CD14-positive monocyte (primary cell): ENCODE results near the gene NXPH3. TPM values are rescaled to one million over a fixed set of nuclear protein-coding genes. Genes with fewer than 3 reads are reported as not detected.

Experiments
- DNase-seq, 3 donors: peaks; one replicate each; pipeline ENCODE4 v3.0.0-alpha.2; 2011 to 2022
- H2AFZ ChIP-seq: 2 replicates; pipeline ENCODE4 v1.6.0; 2012; ENCODE audit warnings: mild to moderate bottlenecking, low read depth, low read length, inconsistent platforms; ENCODE audit not compliant: insufficient read depth, poor library complexity, severe bottlenecking
- H3K27ac ChIP-seq, 2 donors: 1 replicate in 1 of 2; 2 replicates in 1 of 2; pipeline ENCODE4 v1.5.1; 2012 to 2013; ENCODE audit warnings: low read length in 2 of 2, control low read depth in 1 of 2, inconsistent platforms in 1 of 2, low read depth in 1 of 2, mild to moderate bottlenecking in 1 of 2
- H3K27me3 ChIP-seq, 2 donors: one replicate each; pipeline versions ENCODE4 v1.6.0 to v1.6.1; 2011 to 2013; ENCODE audit warnings: low read length in 2 of 2; ENCODE audit not compliant: control insufficient read depth in 2 of 2, insufficient read depth in 2 of 2
- H3K36me3 ChIP-seq, 2 donors: replicated peaks in 1 of 2; 1 replicate in 1 of 2; 2 replicates in 1 of 2; pipeline versions ENCODE4 v1.5.1 to v1.6.1; 2012 to 2013; ENCODE audit warnings: low read length in 2 of 2, control low read depth in 1 of 2, inconsistent platforms in 1 of 2, mild to moderate bottlenecking in 1 of 2; ENCODE audit not compliant: insufficient read depth in 2 of 2, control insufficient read depth in 1 of 2
- H3K4me1 ChIP-seq, 2 donors: 1 replicate in 1 of 2; 2 replicates in 1 of 2; pipeline versions ENCODE4 v1.5.1 to v1.6.1; 2012 to 2013; ENCODE audit warnings: low read length in 2 of 2, control low read depth in 1 of 2, inconsistent platforms in 1 of 2, mild to moderate bottlenecking in 1 of 2, moderate library complexity in 1 of 2; ENCODE audit not compliant: insufficient read depth in 2 of 2, control insufficient read depth in 1 of 2
- H3K4me2 ChIP-seq: replicated peaks from 2 replicates; pipeline ENCODE3; 2012; ENCODE audit warnings: low read length, moderate library complexity, mild to moderate bottlenecking; ENCODE audit not compliant: poor library complexity, severe bottlenecking; ENCODE audit errors: extremely low read depth
- H3K4me3 ChIP-seq, 3 experiments: fragments of 200-600 bp in 1 of 3; sonication (generic) in 1 of 3; replicated peaks in 1 of 3; 1 replicate in 2 of 3; 2 replicates in 1 of 3; pipeline ENCODE4 v1.5.1; 2011 to 2013; ENCODE audit warnings: low read length in 3 of 3, mild to moderate bottlenecking in 3 of 3, control low read depth in 2 of 3, low read depth in 2 of 3, inconsistent platforms in 1 of 3, moderate library complexity in 1 of 3
- H3K79me2 ChIP-seq: 2 replicates; pipeline ENCODE4 v1.6.0; 2012; ENCODE audit warnings: mild to moderate bottlenecking, control low read depth, inconsistent platforms, low read length, moderate library complexity; ENCODE audit not compliant: insufficient read depth
- H3K9ac ChIP-seq: 2 replicates; pipeline ENCODE4 v1.6.0; 2017; ENCODE audit warnings: low read length, mild to moderate bottlenecking; ENCODE audit not compliant: insufficient read depth, poor library complexity, severe bottlenecking
- H3K9me3 ChIP-seq, 2 donors: replicated peaks in 1 of 2; 1 replicate in 1 of 2; 2 replicates in 1 of 2; pipeline versions ENCODE4 v1.5.1 to v1.6.1; 2012 to 2013; ENCODE audit warnings: low read length in 2 of 2, control low read depth in 1 of 2; ENCODE audit not compliant: control insufficient read depth in 1 of 2, insufficient read depth in 1 of 2
- H4K20me1 ChIP-seq: 2 replicates; pipeline ENCODE4 v1.6.0; 2012; ENCODE audit warnings: mild to moderate bottlenecking, low read length, control low read depth, moderate library complexity; ENCODE audit not compliant: insufficient read depth
- H3K27ac Mint-ChIP-seq, 7 donors: one replicate each; pipeline ENCODE4 v1.8.0; 2020; ENCODE audit warnings: mild to moderate bottlenecking in 7 of 7, mixed read lengths in 7 of 7, moderate library complexity in 6 of 7, inconsistent platforms in 2 of 7
- H3K27me3 Mint-ChIP-seq, 3 donors: one replicate each; pipeline ENCODE4 v1.8.0; 2021 to 2022; ENCODE audit warnings: low read depth in 3 of 3, mild to moderate bottlenecking in 3 of 3, mixed read lengths in 3 of 3, moderate library complexity in 3 of 3, inconsistent platforms in 1 of 3
- H3K36me3 Mint-ChIP-seq, 2 donors: one replicate each; pipeline ENCODE4 v1.8.0; 2020; ENCODE audit warnings: mixed read lengths in 2 of 2, inconsistent platforms in 1 of 2, mild to moderate bottlenecking in 1 of 2
- H3K4me1 Mint-ChIP-seq: one replicate; pipeline ENCODE4 v1.8.0; 2020; ENCODE audit warnings: mild to moderate bottlenecking, mixed read lengths
- H3K4me3 Mint-ChIP-seq, 2 donors: one replicate each; pipeline ENCODE4 v1.8.0; 2020; ENCODE audit warnings: mild to moderate bottlenecking in 2 of 2, mixed read lengths in 2 of 2, moderate library complexity in 1 of 2
- H3K9me3 Mint-ChIP-seq, 7 donors: one replicate each; pipeline ENCODE4 v1.8.0; 2020 to 2022; ENCODE audit warnings: mixed read lengths in 7 of 7, mild to moderate bottlenecking in 6 of 7, moderate library complexity in 6 of 7, inconsistent platforms in 2 of 7
- CTCF ChIP-seq: fragments of 200-600 bp; IDR thresholded peaks from one replicate; pipeline ENCODE4 v1.8.0; 2022; ENCODE audit warnings: antibody characterized with exemption, mild to moderate bottlenecking
- WGBS: methylation state at CpG from one replicate; pipeline ENCODE4 v1.1.5; 2013; ENCODE audit warnings: missing lambda C conversion rate; ENCODE audit not compliant: insufficient coverage; 5-methylcytosine and 5-hydroxymethylcytosine counted together
- intact Hi-C, 2 donors: fragments of 100-400 bp; cut with micrococcal nuclease; formaldehyde crosslinking; loops; one replicate each; pipeline versions ENCODE4 v1.15.0 to v1.15.1; 2023
- polyA minus RNA-seq: library from RNA; depleted of rRNA, polyadenylated mRNA; stranded (reverse); fragments of >200 nt; gene quantifications from 2 replicates; pipeline ENCODE4 v1.2.3, GENCODE V29; 2012
- polyA plus RNA-seq, 3 donors: library from polyadenylated mRNA; depleted of rRNA in 1 of 3; unstranded in 2 of 3; stranded (reverse) in 1 of 3; fragments of 300-500 nt in 2 of 3; fragments of >200 nt in 1 of 3; fragmentation: Illumina TruSeq in 2 of 3; gene quantifications; 1 replicate in 2 of 3; 2 replicates in 1 of 3; pipeline ENCODE4 v1.2.3, GENCODE V29; 2012 to 2021
- total RNA-seq, 12 experiments: library from RNA in 1 of 12; stranded (reverse) in 1 of 12; fragments of 120-200 nt in 1 of 12; gene quantifications; one replicate each; pipeline ENCODE4 v1.2.4 and lab custom pipeline; 2013 to 2026; ENCODE audit warnings: mixed read lengths in 6 of 12, inconsistent platforms in 1 of 12

NXPH3 gene
- not detected for total RNA-seq (2013)
- polyA plus RNA-seq (not detected), polyA minus RNA-seq (not detected in 2 replicates), total RNA-seq (lab: John Stamatoyannopoulos, UW) (0 to 0.69 (median 0) reads per million in 11 experiments)

GRCh38 chr17:49575679-49576087 lies at the start of gene NXPH3:
NXPH3 (plus strand) TSS chr17:49575871; CDS start chr17:49576220, 349 bp downstream.
- no peak within 1 kb of the TSS for H3K27ac ChIP-seq
- H3K27ac Mint-ChIP-seq, result no peak within 1 kb of the TSS

More at GRCh38 chr17:49575679-49576087, at the start of gene NXPH3:
- Histone ChIP-seq H2AFZ (peak within 1 kb of the TSS; percentile 29), H3K9me3 (no peaks in the 10 kb centered on the region), H3K4me1 (peaks cover 10 to 19% of the 10 kb centered on the region in 2 donors), H4K20me1 (no peaks in the 10 kb centered on the region), H3K79me2 (no peaks in the 10 kb centered on the region), H3K27me3 (peaks cover 16 to 72% of the 10 kb centered on the region in 2 donors), H3K4me2 (peak within 1 kb of the TSS; percentile 75), H3K9ac (peak within 1 kb of the TSS; percentile 4), H3K36me3 (no peaks in the 10 kb centered on the region), H3K4me3 (peak within 1 kb of the TSS in 1 of 3 experiments; percentile 68)
- Mint-ChIP-seq H3K9me3 (peaks cover 1 to 15% (median 7%) of the 10 kb centered on the region in 7 donors), H3K27me3 (peaks cover 64 to 83% (median 69%) of the 10 kb centered on the region in 3 donors), H3K4me1 (peaks cover 11% of the 10 kb centered on the region), H3K36me3 (no peaks in the 10 kb centered on the region), H3K4me3 (peak within 1 kb of the TSS; percentile 63 to 89)
- peak; percentile 28 to 53 (median 33) for DNase-seq
- intact Hi-C loops, result loop anchor here in 1 of 2 donors (10.0 kb wide), 2 partner anchors 279 to 419 kb away; partner anchors contain the start of gene DLX3
- WGBS, result under 1% methylated on average over 55 of the region's 55 CpGs
- peak; percentile 60 for TF ChIP-seq CTCF
